Cardiac muscle cell (in vitro differentiated cells and primary cell): Measurements from ENCODE around the gene SMAP1. TPM values are rescaled to one million over a fixed set of nuclear protein-coding genes. Genes with fewer than 3 reads are reported as not detected.

ENCODE experiments used
- DNase-seq, 2 donors: peaks; one replicate each; pipeline versions ENCODE4 v3.0.0 to v3.0.0-alpha.2; 2010 to 2017; ENCODE audit warnings: low read depth in 1 of 2, low spot score in 1 of 2
- H3K27ac ChIP-seq: fragments of 200-600 bp; sonication (generic); 2 replicates; pipeline ENCODE4 v1.5.1; 2016
- H3K27me3 ChIP-seq: fragments of 200-600 bp; sonication (generic); 2 replicates; pipeline ENCODE4 v1.6.0; 2016; ENCODE audit warnings: control low read depth
- H3K36me3 ChIP-seq: fragments of 200-600 bp; sonication (generic); 2 replicates; pipeline ENCODE4 v1.5.1; 2016; ENCODE audit warnings: control low read depth
- H3K4me1 ChIP-seq: fragments of 200-600 bp; sonication (generic); 2 replicates; pipeline ENCODE4 v1.8.1; 2017; ENCODE audit warnings: low read depth, mild to moderate bottlenecking, mixed run types
- H3K4me3 ChIP-seq: fragments of 200-600 bp; sonication (generic); 2 replicates; pipeline ENCODE4 v1.5.1; 2016; ENCODE audit warnings: mild to moderate bottlenecking
- H3K9me3 ChIP-seq: fragments of 200-600 bp; sonication (generic); 2 replicates; pipeline ENCODE4 v1.5.1; 2017; ENCODE audit warnings: low read depth, mild to moderate bottlenecking, control low read depth
- CTCF ChIP-seq: IDR thresholded peaks from 2 replicates; pipeline ENCODE4 v1.5.1; 2012; ENCODE audit warnings: low read depth, mild to moderate bottlenecking, low read length
- polyA plus RNA-seq: library from polyadenylated mRNA; unstranded; fragments of >200 nt; fragmentation: Nextera tagmentation; extraction: Ambion mirVana; gene quantifications from 2 replicates; pipeline ENCODE4 v1.2.1, GENCODE V29; 2016
- total RNA-seq: library from RNA; depleted of rRNA; stranded (reverse); fragments of >200 nt; gene quantifications from 2 replicates; pipeline ENCODE4 v1.2.3, GENCODE V29; 2016

Gene SMAP1
- total and polyA plus RNA-seq, 2 experiments from 2014 or later = 37.7 to 43.1 TPM

GRCh38 chr6:70668499-70668812 is 773 bp downstream of the SMAP1 start:
- Histone ChIP-seq H3K4me1 (peaks cover 19% of the 10 kb centered on the region), H3K27ac (peak overlapping the region; percentile 90), H3K27me3 (no peaks in the 10 kb centered on the region), H3K36me3 (no peaks in the 10 kb centered on the region), H3K4me3 (peak overlapping the region; percentile 54), H3K9me3 (no peaks in the 10 kb centered on the region)
- no peak for TF ChIP-seq CTCF
- DNase-seq = peak in 1 of 2 donors; percentile 62

GRCh38 chr6:70669133-70669532 is 1.4 kb downstream of the SMAP1 start:
- DNase-seq = no peak
- Histone ChIP-seq H3K27ac (peak overlapping the region; percentile 90), H3K4me3 (peak overlapping the region; percentile 54), H3K4me1 (peaks cover 20% of the 10 kb centered on the region), H3K36me3 (no peaks in the 10 kb centered on the region), H3K27me3 (no peaks in the 10 kb centered on the region), H3K9me3 (no peaks in the 10 kb centered on the region)
- no peak for TF ChIP-seq CTCF

DNA sequence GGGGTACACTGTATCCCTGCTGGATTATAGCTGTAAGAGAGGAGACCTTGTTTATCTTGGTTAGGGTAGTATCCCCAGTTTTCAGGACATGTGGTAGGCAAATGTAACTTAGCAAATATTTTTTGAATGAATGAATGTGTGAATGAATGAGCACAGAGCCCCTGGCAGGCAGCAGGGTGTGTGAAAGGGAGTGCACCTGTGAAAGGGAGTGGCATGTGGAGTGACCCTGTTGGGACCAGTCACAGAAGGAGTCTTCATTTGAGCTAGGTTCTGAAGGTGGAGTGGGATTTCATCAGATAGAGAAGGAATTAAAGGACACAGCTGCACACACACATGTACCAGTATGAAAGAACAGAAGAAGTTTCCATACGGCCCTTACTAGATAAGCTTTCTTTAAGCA is 4.9 kb downstream of the SMAP1 start:
- Histone ChIP-seq H3K4me3 (no peak overlapping the region), H3K9me3 (no peaks in the 10 kb centered on the region), H3K27ac (peak overlapping the region; percentile 28), H3K27me3 (no peaks in the 10 kb centered on the region), H3K36me3 (no peaks in the 10 kb centered on the region), H3K4me1 (peaks cover 20% of the 10 kb centered on the region)
- no peak for TF ChIP-seq CTCF
- no peak for DNase-seq

- no peak for TF ChIP-seq CTCF
- H3K27ac ChIP-seq = peak overlapping the region; percentile 28
- H3K4me3 ChIP-seq = no peak overlapping the region
- H3K36me3 ChIP-seq = no peaks in the 10 kb centered on the region
- peak; percentile 7 to 45 for DNase-seq
- H3K27me3 ChIP-seq = no peaks in the 10 kb centered on the region
- H3K4me1 ChIP-seq = peaks cover 20% of the 10 kb centered on the region
- H3K9me3 ChIP-seq = no peaks in the 10 kb centered on the region
These were observed 5.4 kb downstream of the SMAP1 start for GRCh38 chr6:70673054-70673453.

DNA sequence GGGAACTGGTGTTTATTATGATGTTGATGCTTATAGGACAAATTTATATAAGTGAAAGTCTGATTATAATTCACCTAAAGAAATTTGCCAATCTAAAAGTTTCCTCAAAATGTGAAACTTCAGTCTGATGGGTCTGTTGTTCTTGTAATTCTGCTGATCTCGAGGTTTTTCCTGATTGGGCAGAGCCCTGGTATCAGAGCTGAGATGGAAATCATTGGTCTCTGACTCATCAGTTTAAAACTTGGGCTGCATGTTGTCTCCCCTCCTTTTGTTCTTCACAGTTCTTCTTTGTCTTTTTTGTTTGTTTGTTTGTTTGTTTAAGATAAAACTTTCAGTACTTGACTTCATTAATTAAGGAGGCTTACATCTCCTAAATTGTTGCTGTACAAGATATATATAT is 5.9 kb downstream of the SMAP1 start:
- Histone ChIP-seq H3K27me3 (no peaks in the 10 kb centered on the region), H3K36me3 (no peaks in the 10 kb centered on the region), H3K9me3 (no peaks in the 10 kb centered on the region), H3K4me1 (peaks cover 20% of the 10 kb centered on the region), H3K27ac (no peak overlapping the region), H3K4me3 (no peak overlapping the region)
- TF ChIP-seq CTCF = no peak
- peak in 1 of 2 donors; percentile 43 for DNase-seq

- H3K4me1 ChIP-seq = peaks cover 11% of the 10 kb centered on the region
- DNase-seq = no peak
- H3K27me3 ChIP-seq = no peaks in the 10 kb centered on the region
- no peaks in the 10 kb centered on the region for H3K36me3 ChIP-seq
- TF ChIP-seq CTCF = no peak
- no peak overlapping the region for H3K4me3 ChIP-seq
- H3K27ac ChIP-seq = no peak overlapping the region
- no peaks in the 10 kb centered on the region for H3K9me3 ChIP-seq
These were observed 8.1 kb downstream of the SMAP1 start for GRCh38 chr6:70675822-70676221.
